K562 (cell line): ENCODE results near the gene ZNF547. TPM values are rescaled to one million over a fixed set of nuclear protein-coding genes. Genes with fewer than 3 reads are reported as not detected.

ENCODE experiments used
- ARID4B ChIP-seq: sonication (generic); formaldehyde crosslinking; IDR thresholded peaks from 2 replicates; pipeline ENCODE4 v1.8.0; 2022; ENCODE audit warnings: mild to moderate bottlenecking, missing genetic modification reagents
- ATF7 ChIP-seq: fragments of 450-650 bp; IDR thresholded peaks from 2 replicates; pipeline ENCODE4 v1.7.1; 2014; ENCODE audit warnings: mild to moderate bottlenecking, moderate library complexity
- BRF2 ChIP-seq: IDR thresholded peaks from 3 replicates; pipeline ENCODE4 v1.6.1; 2011; ENCODE audit warnings: borderline replicate concordance, mild to moderate bottlenecking; ENCODE audit not compliant: insufficient read length, insufficient read depth
- FIP1L1 ChIP-seq: fragments of 200-400 bp; formaldehyde crosslinking; IDR thresholded peaks from 2 replicates; pipeline ENCODE4 v1.6.1; 2018; ENCODE audit warnings: mild to moderate bottlenecking, low read depth, low read length; ENCODE audit not compliant: poor library complexity, severe bottlenecking
- HEY1 ChIP-seq: fragments of 250-450 bp; sonication (Bioruptor Pico); IDR thresholded peaks from 2 replicates; pipeline ENCODE4 v1.5.0; 2020; ENCODE audit warnings: mild to moderate bottlenecking, moderate library complexity, borderline replicate concordance
- MAFG ChIP-seq: fragments of 450-650 bp; conservative IDR thresholded peaks from 2 replicates; pipeline ENCODE4 v1.6.1; 2016; ENCODE audit warnings: missing genetic modification characterization, missing compliant biosample characterization
- MCM7 ChIP-seq, 2 experiments: fragments of 450-650 bp; IDR thresholded peaks; 2 replicates each; pipeline ENCODE4 v1.6.1; 2016 to 2018
- RAD51 ChIP-seq: fragments of 450-650 bp; IDR thresholded peaks from 2 replicates; pipeline ENCODE4 v1.7.1; 2016; ENCODE audit warnings: low read depth, mild to moderate bottlenecking, borderline replicate concordance
- XRCC4 ChIP-seq: IDR thresholded peaks from one replicate; pipeline ENCODE4 v1.6.1; 2011; ENCODE audit not compliant: insufficient read depth, insufficient read length; ENCODE audit errors: extremely low read depth
- ZNF140 ChIP-seq: fragments of 250-450 bp; sonication (Bioruptor Pico); IDR thresholded peaks from 2 replicates; pipeline ENCODE4 v1.8.0; 2021; ENCODE audit warnings: moderate library complexity, mild to moderate bottlenecking, inconsistent platforms
- ZNF551 ChIP-seq: fragments of 250-450 bp; sonication (Bioruptor Pico); IDR thresholded peaks from 2 replicates; pipeline ENCODE4 v1.5.0; 2021; ENCODE audit warnings: mild to moderate bottlenecking, moderate library complexity
- ZNF77 ChIP-seq: fragments of 250-450 bp; sonication (Bioruptor Pico); IDR thresholded peaks from 2 replicates; pipeline ENCODE4 v1.5.0; 2020
- polyA plus RNA-seq, 8 experiments: library from polyadenylated mRNA; depleted of rRNA in 4 of 8; stranded (reverse) in 5 of 8; unstranded in 3 of 8; fragments of >200 nt; fragmentation: Nextera tagmentation in 2 of 8; fragmentation: Illumina TruSeq in 1 of 8; extraction: Ambion mirVana in 2 of 8; extraction: Trizol in 1 of 8; gene quantifications; 2 replicates each; pipeline versions ENCODE4 v1.2.1 to v1.2.3, GENCODE V29; 2011 to 2014; ENCODE audit warnings: inconsistent platforms in 1 of 8, missing spikeins in 1 of 8
- total RNA-seq, 7 experiments: library from RNA; depleted of rRNA in 6 of 7; stranded (reverse); fragments of >200 nt in 6 of 7; fragmentation: Illumina TruSeq in 2 of 7; extraction: Trizol in 2 of 7; gene quantifications; 2 replicates each; pipeline versions ENCODE4 v1.2.1 to v1.2.3, GENCODE V29; 2011 to 2021; ENCODE audit warnings: low replicate concordance in 1 of 7

Gene ZNF547
- total and polyA plus RNA-seq, 9 of the 15 experiments (the other 6 are each of a cell fraction or from before 2014, with no cell fraction given): 0.03 to 0.96 (median 0.30) TPM

DNA sequence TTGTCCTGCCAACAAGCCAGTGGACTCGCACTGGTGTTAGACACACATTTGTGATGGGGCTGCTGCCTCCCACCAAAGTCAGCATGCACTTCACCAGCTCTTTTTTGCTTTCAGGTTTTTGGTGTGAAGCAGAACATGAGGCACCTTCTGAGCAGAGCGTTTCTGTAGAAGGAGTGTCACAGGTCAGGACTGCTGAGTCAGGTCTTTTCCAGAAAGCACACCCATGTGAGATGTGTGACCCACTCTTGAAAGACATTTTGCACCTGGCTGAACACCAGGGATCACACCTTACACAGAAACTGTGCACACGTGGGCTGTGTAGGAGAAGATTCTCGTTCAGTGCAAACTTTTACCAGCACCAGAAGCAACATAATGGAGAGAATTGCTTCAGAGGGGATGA is 7.4 kb upstream of the ZNF547 start (continued):
- no peak for TF ChIP-seq BRF2
- TF ChIP-seq RAD51: no peak
- no peak for TF ChIP-seq HEY1 (CRISPR knock-in tag)
- no peak for TF ChIP-seq ARID4B (CRISPR knock-in tag)
- TF ChIP-seq MCM7 (IDR thresholded peaks at IDR 0.05): no peak
- no peak for TF ChIP-seq ZNF77
- TF ChIP-seq ZNF551 (CRISPR knock-in tag): no peak
- no peak for TF ChIP-seq FIP1L1
- peak; percentile 66 for TF ChIP-seq MAFG (tag)
- no peak for TF ChIP-seq XRCC4
- TF ChIP-seq ZNF140 (CRISPR knock-in tag): no peak
- TF ChIP-seq ATF7: no peak
